Keratinocyte (primary cell): ENCODE data around the gene CHL1. TPM values are rescaled to one million over a fixed set of nuclear protein-coding genes. Genes with fewer than 3 reads are reported as not detected.

ENCODE experiments used
- DNase-seq: peaks from one replicate; pipeline ENCODE4 v3.0.0-alpha.2; 2011; ENCODE audit warnings: low read depth, missing footprints, low spot score
- FAIRE-seq: peaks from 2 replicates; lab custom pipeline; 2011; peaks lifted over from hg19 to GRCh38; lab: Jason Lieb, UNC
- H2AFZ ChIP-seq: 2 replicates; pipeline ENCODE4 v1.6.0; 2012; ENCODE audit warnings: low read length, control low read depth, inconsistent platforms; ENCODE audit not compliant: control insufficient read depth
- H3K27ac ChIP-seq: 2 replicates; pipeline ENCODE4 v1.5.1; 2011; ENCODE audit warnings: low read length; ENCODE audit not compliant: control insufficient read depth, insufficient read depth
- H3K27me3 ChIP-seq: 3 replicates; pipeline ENCODE4 v1.6.0; 2011; ENCODE audit warnings: low read length; ENCODE audit not compliant: control insufficient read depth, insufficient read depth; ENCODE audit errors: extremely low read depth
- H3K36me3 ChIP-seq, 2 experiments: 2 replicates in 1 of 2; 3 replicates in 1 of 2; pipeline ENCODE4 v1.5.1; 2011; ENCODE audit warnings: low read length in 2 of 2, mild to moderate bottlenecking in 1 of 2; ENCODE audit not compliant: control insufficient read depth in 2 of 2, insufficient read depth in 2 of 2; ENCODE audit errors: extremely low read depth in 1 of 2
- H3K4me1 ChIP-seq: 3 replicates; pipeline ENCODE4 v1.5.1; 2011; ENCODE audit warnings: low read length; ENCODE audit not compliant: control insufficient read depth, insufficient read depth; ENCODE audit errors: extremely low read depth
- H3K4me2 ChIP-seq: 3 replicates; pipeline ENCODE4 v1.6.0; 2011; ENCODE audit warnings: low read depth, low read length; ENCODE audit not compliant: control insufficient read depth, insufficient read depth; ENCODE audit errors: extremely low read depth
- H3K4me3 ChIP-seq, 3 experiments: fragments of 200-600 bp in 1 of 3; sonication (generic) in 1 of 3; 2 replicates in 2 of 3; 3 replicates in 1 of 3; pipeline ENCODE4 v1.5.1; 2011 to 2016; ENCODE audit warnings: low read length in 3 of 3, mild to moderate bottlenecking in 3 of 3, control low read depth in 2 of 3, inconsistent platforms in 1 of 3, low read depth in 1 of 3, mixed read lengths in 1 of 3, mixed run types in 1 of 3, moderate library complexity in 1 of 3; ENCODE audit not compliant: control insufficient read depth in 2 of 3, insufficient read depth in 2 of 3; ENCODE audit errors: extremely low read depth in 1 of 3
- H3K79me2 ChIP-seq: 2 replicates; pipeline ENCODE4 v1.6.0; 2012; ENCODE audit warnings: low read length; ENCODE audit not compliant: control insufficient read depth, insufficient read depth
- H3K9ac ChIP-seq: 3 replicates; pipeline ENCODE4 v1.6.0; 2011; ENCODE audit warnings: low read length; ENCODE audit not compliant: control insufficient read depth, insufficient read depth; ENCODE audit errors: extremely low read depth
- H3K9me1 ChIP-seq: 3 replicates; pipeline ENCODE4 v1.6.0; 2011; ENCODE audit warnings: low read length; ENCODE audit not compliant: control insufficient read depth, insufficient read depth; ENCODE audit errors: extremely low read depth
- H3K9me3 ChIP-seq: 2 replicates; pipeline ENCODE4 v1.5.1; 2012; ENCODE audit warnings: low read depth, low read length; ENCODE audit not compliant: control insufficient read depth
- H4K20me1 ChIP-seq: 3 replicates; pipeline ENCODE4 v1.6.0; 2011; ENCODE audit warnings: low read length; ENCODE audit not compliant: control insufficient read depth, insufficient read depth; ENCODE audit errors: extremely low read depth
- CTCF ChIP-seq, 3 experiments: IDR thresholded peaks in 1 of 3; conservative IDR thresholded peaks in 1 of 3; optimal IDR thresholded peaks in 1 of 3; 2 replicates in 2 of 3; 3 replicates in 1 of 3; pipeline versions ENCODE3 to v1.5.1; 2011; ENCODE audit warnings: low read length in 3 of 3, mild to moderate bottlenecking in 3 of 3, moderate library complexity in 2 of 3, control low read depth in 1 of 3, inconsistent platforms in 1 of 3; ENCODE audit not compliant: insufficient read depth in 2 of 3; ENCODE audit errors: extremely low read depth in 1 of 3
- EZH2 ChIP-seq: IDR thresholded peaks from one replicate; pipeline ENCODE4 v1.6.1; 2012; ENCODE audit warnings: inconsistent platforms, mild to moderate bottlenecking, low read length, moderate library complexity
- dilution Hi-C: fragments of 300-500 bp; cut with MboI; formaldehyde crosslinking; loops from one replicate; pipeline ENCODE4 v1.7.0; 2020; ENCODE audit warnings: low sequenced_read_pairs; ENCODE audit not compliant: extremely low pct_ligation_motif_present
- polyA plus RNA-seq, 5 experiments: library from polyadenylated mRNA; depleted of rRNA in 3 of 5; stranded (reverse) in 3 of 5; stranded (forward) in 1 of 5; unstranded in 1 of 5; fragments of >200 nt; gene quantifications; 1 replicate in 1 of 5; 2 replicates in 3 of 5; 3 replicates in 1 of 5; pipeline versions ENCODE4 v1.2.1 to v1.2.3, GENCODE V29; 2011 to 2012; ENCODE audit warnings: missing spikeins in 2 of 5, low read depth in 1 of 5, low replicate concordance in 1 of 5

CHL1 gene
- polyA plus RNA-seq, 1 donor (not counting 4 experiments of a cell fraction or from before 2014, with no cell fraction given): 0.04 TPM

- Histone ChIP-seq H3K79me2 (no peaks in the 10 kb centered on the region), H3K27ac (no peak overlapping the region), H2AFZ (no peak overlapping the region), H3K9ac (no peak overlapping the region), H3K4me2 (no peak overlapping the region), H3K36me3 (no peaks in the 10 kb centered on the region), H3K4me1 (no peaks in the 10 kb centered on the region), H3K27me3 (no peaks in the 10 kb centered on the region), H3K9me1 (no peaks in the 10 kb centered on the region), H3K9me3 (no peaks in the 10 kb centered on the region), H4K20me1 (no peaks in the 10 kb centered on the region), H3K4me3 (no peak overlapping the region)
- dilution Hi-C loops: no loop called here
- no peak for FAIRE-seq
- no peak for DNase-seq
- no peak for TF ChIP-seq EZH2
- no peak for TF ChIP-seq CTCF (optimal IDR thresholded peaks at IDR 0.05 in 1 of 3, IDR thresholded peaks at IDR 0.05 in 1 of 3, conservative IDR thresholded peaks at IDR 0.05 in 1 of 3; ENCODE audit: extremely low read depth in 1 of 3, insufficient read depth in 2 of 3, low read length in 3 of 3)
Measured at GRCh38 chr3:236881-237280, 40.3 kb downstream of the CHL1 start.

GRCh38 chr3:242602-243355 is 46.2 kb downstream of the CHL1 start:
- Histone ChIP-seq H3K36me3 (no peaks in the 10 kb centered on the region), H3K4me2 (no peak overlapping the region), H3K4me1 (no peaks in the 10 kb centered on the region), H3K9me3 (no peaks in the 10 kb centered on the region), H3K79me2 (no peaks in the 10 kb centered on the region), H4K20me1 (no peaks in the 10 kb centered on the region), H2AFZ (no peak overlapping the region), H3K4me3 (no peak overlapping the region), H3K9me1 (no peaks in the 10 kb centered on the region), H3K27me3 (no peaks in the 10 kb centered on the region), H3K9ac (no peak overlapping the region), H3K27ac (no peak overlapping the region)
- dilution Hi-C loops: no loop called here
- DNase-seq: no peak
- no peak for FAIRE-seq
- no peak for TF ChIP-seq EZH2
- no peak for TF ChIP-seq CTCF (optimal IDR thresholded peaks at IDR 0.05 in 1 of 3, IDR thresholded peaks at IDR 0.05 in 1 of 3, conservative IDR thresholded peaks at IDR 0.05 in 1 of 3; ENCODE audit: extremely low read depth in 1 of 3, insufficient read depth in 2 of 3, low read length in 3 of 3)
